GM23248 (cell line): ENCODE measurements around the gene SAXO2.
"Not testable (repeated sequence)": the region's sequence is repeated elsewhere in the genome, so short reads cannot be mapped to it uniquely, and the experiment has no call there.

Source experiments
- EZH2 ChIP-seq: fragments of 200-600 bp; sonication (generic); IDR thresholded peaks from 2 replicates; pipeline ENCODE4 v1.6.1; 2018; ENCODE audit warnings: antibody characterized with exemption, mild to moderate bottlenecking; ENCODE audit not compliant: insufficient read depth, poor library complexity, severe bottlenecking
- EZH2phosphoT487 ChIP-seq: fragments of 200-600 bp; sonication (generic); IDR thresholded peaks from 2 replicates; pipeline ENCODE4 v1.6.1; 2018; ENCODE audit warnings: antibody characterized with exemption, moderate library complexity, mild to moderate bottlenecking, low read depth; ENCODE audit not compliant: insufficient read depth

- TF ChIP-seq EZH2phosphoT487, EZH2: not testable (repeated sequence)
Measured at GRCh38 chr15:82288202-82288601, 25.6 kb downstream of the SAXO2 start.
